HL-60 (cell line): ENCODE results near the gene HYAL2.

ENCODE experiments used
- DNase-seq, 2 experiments: peaks; one replicate each; pipeline ENCODE4 v3.0.0-alpha.2; 2010 to 2020; ENCODE audit warnings: low read depth in 1 of 2, low spot score in 1 of 2
- H3K27ac ChIP-seq: fragments of 250-450 bp; sonication (Bioruptor Pico); replicated peaks from 2 replicates; pipeline ENCODE4 v1.5.1; 2020; ENCODE audit warnings: mild to moderate bottlenecking, moderate library complexity
- H3K27me3 ChIP-seq: fragments of 250-450 bp; sonication (Bioruptor Pico); 2 replicates; pipeline ENCODE4 v1.5.1; 2021; ENCODE audit warnings: mild to moderate bottlenecking, moderate library complexity; ENCODE audit not compliant: insufficient read depth, poor library complexity, severe bottlenecking
- H3K4me3 ChIP-seq: replicated peaks from 2 replicates; pipeline ENCODE4 v1.5.1; 2011; ENCODE audit warnings: mild to moderate bottlenecking, control low read depth, low read length; ENCODE audit not compliant: insufficient read depth
- CTCF ChIP-seq: IDR thresholded peaks from one replicate; pipeline ENCODE4 v1.5.1; 2011; ENCODE audit warnings: low read length, control low read depth, inconsistent platforms; ENCODE audit not compliant: insufficient read depth
- GABPA ChIP-seq: IDR thresholded peaks from 2 replicates; pipeline ENCODE4 v1.6.1; 2012; ENCODE audit warnings: low read depth
- POLR2AphosphoS5 ChIP-seq: IDR thresholded peaks from 2 replicates; pipeline ENCODE4 v1.6.1; 2012; ENCODE audit warnings: low read depth
- SPI1 ChIP-seq: IDR thresholded peaks from 2 replicates; pipeline ENCODE4 v1.6.1; 2012; ENCODE audit warnings: low read depth, mild to moderate bottlenecking, borderline replicate concordance
- TF ChIP-seq, protein P1 (sequence below): IDR thresholded peaks from 2 replicates; pipeline ENCODE4 v1.6.1; 2012; ENCODE audit warnings: low read depth; ENCODE audit not compliant: insufficient replicate concordance

The HYAL2 gene

GRCh38 chr3:50296721-50297383 is 25.7 kb downstream of the HYAL2 start:
- Histone ChIP-seq H3K27me3 (no peaks in the 10 kb centered on the region), H3K4me3 (no peak overlapping the region), H3K27ac (no peak overlapping the region)
- no peak for DNase-seq
- no peak for TF ChIP-seq POLR2AphosphoS5
- no peak for TF ChIP-seq GABPA
- TF ChIP-seq SPI1, result no peak
- no peak for TF ChIP-seq CTCF
- TF ChIP-seq, protein P1, sequence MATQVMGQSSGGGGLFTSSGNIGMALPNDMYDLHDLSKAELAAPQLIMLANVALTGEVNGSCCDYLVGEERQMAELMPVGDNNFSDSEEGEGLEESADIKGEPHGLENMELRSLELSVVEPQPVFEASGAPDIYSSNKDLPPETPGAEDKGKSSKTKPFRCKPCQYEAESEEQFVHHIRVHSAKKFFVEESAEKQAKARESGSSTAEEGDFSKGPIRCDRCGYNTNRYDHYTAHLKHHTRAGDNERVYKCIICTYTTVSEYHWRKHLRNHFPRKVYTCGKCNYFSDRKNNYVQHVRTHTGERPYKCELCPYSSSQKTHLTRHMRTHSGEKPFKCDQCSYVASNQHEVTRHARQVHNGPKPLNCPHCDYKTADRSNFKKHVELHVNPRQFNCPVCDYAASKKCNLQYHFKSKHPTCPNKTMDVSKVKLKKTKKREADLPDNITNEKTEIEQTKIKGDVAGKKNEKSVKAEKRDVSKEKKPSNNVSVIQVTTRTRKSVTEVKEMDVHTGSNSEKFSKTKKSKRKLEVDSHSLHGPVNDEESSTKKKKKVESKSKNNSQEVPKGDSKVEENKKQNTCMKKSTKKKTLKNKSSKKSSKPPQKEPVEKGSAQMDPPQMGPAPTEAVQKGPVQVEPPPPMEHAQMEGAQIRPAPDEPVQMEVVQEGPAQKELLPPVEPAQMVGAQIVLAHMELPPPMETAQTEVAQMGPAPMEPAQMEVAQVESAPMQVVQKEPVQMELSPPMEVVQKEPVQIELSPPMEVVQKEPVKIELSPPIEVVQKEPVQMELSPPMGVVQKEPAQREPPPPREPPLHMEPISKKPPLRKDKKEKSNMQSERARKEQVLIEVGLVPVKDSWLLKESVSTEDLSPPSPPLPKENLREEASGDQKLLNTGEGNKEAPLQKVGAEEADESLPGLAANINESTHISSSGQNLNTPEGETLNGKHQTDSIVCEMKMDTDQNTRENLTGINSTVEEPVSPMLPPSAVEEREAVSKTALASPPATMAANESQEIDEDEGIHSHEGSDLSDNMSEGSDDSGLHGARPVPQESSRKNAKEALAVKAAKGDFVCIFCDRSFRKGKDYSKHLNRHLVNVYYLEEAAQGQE, result no peak

GRCh38 chr3:50295553-50296431 is 26.8 kb downstream of the HYAL2 start:
- DNase-seq, result no peak
- no peak for TF ChIP-seq GABPA
- TF ChIP-seq POLR2AphosphoS5, result no peak
- TF ChIP-seq, protein P1, result no peak
- TF ChIP-seq CTCF, result no peak
- no peak for TF ChIP-seq SPI1
- Histone ChIP-seq H3K27me3 (no peaks in the 10 kb centered on the region), H3K27ac (no peak overlapping the region), H3K4me3 (no peak overlapping the region)

GRCh38 chr3:50294492-50295403 is 27.8 kb downstream of the HYAL2 start:
- Histone ChIP-seq H3K4me3 (no peak overlapping the region), H3K27ac (no peak overlapping the region), H3K27me3 (no peaks in the 10 kb centered on the region)
- TF ChIP-seq GABPA (no peak), POLR2AphosphoS5 (no peak), CTCF (no peak), SPI1 (no peak)
- TF ChIP-seq, protein P1, result no peak
- DNase-seq, result no peak
